Nucleus accumbens (tissue), 56 donors: ENCODE results near the gene MLH3.

Experiments
- DNase-seq, 56 donors: peaks; one replicate each; lab custom pipeline; 2025; lab: John Stamatoyannopoulos, UW

Gene MLH3

DNA sequence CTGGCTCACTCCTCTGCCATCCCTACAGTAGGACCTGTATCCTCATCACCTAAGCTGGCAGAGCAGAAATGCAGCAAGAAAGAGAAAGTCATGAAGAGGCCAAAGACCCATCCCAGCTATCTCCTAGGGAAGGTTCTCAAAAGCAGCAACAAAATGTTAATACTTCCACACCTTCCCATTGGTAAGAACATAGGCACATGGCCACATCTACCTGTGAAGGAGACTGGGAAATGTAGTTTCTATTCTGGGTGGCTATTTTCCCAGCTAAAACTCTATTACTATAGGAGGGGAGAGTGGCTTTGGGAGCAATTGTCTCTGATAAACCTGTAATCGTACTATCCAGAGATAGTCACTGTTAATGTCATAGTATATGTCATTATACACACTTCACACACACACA, 62.3 kb downstream of the MLH3 start:
- DNase-seq: no peak

DNA sequence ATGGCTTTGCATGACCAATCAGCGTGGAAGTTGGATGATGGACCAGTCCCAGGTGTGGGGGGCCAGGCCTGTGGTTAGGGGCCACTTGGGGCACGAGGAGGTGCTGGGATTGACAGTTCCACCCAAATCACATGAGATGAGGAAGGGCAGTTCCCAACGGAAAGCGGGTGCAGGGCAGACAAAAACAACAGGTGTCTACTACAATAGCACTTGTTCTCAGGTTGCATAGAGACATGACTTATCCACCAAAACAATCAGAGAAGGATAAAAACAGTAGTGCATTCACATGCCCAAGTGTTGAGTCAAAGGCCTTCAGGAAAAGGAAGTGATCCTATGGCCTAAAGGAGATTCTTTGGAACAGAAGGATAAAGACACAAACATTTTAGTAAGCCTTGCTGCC, 63.1 kb downstream of the MLH3 start:
- no peak for DNase-seq

DNA sequence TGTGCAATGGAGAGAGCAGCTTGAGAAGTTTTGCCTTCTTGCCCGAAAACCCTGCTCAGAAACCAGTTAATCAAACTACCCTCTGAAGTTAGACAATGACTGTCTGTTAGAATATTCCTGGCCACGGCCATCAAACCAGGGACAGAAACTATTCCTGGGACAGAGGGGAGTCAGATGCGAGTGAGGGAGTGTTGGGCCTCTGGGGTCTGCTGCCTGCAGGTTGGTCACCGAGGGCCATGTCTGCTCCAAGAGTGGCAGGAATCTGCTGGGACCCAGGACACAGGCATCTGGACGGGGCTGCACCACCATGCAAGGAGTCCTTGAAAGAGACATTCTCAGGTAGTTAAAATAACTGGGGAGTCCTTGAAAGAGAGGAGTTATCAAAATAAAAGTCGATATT, 65.5 kb downstream of the MLH3 start:
- DNase-seq: no peak

DNA sequence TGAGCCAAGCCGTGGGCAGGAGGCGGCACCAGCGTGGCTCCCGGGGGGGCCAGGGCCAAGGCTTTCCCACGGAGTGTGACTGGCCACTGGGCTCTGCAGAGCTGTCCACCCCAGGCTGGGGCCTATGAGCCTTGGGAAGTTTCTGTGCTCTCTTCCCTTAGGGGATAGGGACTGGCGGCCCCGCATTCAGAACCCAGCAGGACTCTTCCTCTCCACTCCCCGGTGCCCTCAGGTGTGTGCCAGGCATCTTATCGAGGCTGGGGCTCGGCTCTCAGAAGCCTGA, 66.3 kb downstream of the MLH3 start:
- no peak for DNase-seq

DNA sequence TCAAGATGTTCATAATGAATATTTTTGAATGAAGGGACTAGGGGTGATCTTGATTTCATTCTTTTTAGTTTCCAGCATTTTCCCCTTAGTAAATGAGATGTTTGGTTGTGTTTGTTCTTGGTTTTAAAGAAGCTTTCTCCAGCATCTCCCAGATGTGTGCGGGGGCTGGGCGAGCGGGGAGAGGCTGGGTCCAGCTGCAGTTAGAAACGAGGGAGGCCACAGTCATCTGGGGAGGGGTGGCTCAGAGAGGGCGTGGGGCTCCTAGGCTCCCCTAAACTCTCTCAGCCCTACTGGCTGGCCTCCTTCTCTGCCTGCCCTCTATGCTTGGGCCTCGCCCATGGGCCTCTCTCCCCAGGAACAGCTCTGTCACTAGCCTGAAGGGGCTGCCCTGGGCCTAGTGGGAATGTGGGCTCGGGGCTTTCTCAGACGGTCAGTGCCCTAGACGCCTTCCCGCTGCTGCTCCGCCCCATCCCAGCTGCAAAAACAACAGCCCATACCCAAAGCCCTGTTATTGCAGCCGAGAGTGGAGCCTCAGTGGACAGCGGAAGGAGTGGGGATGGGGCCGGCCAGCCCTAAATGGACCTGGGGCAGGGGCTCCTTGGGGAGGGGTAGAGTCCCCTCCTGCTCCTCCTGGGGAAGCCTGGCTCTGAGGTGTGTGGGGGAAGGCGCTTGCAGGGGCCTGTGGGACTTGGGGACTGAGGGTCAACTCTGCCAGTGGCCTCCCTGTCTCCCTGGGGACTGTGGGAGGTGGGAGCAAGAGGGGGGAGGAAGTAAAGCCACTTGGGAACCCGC, 66.8 kb downstream of the MLH3 start:
- DNase-seq: no peak

DNA sequence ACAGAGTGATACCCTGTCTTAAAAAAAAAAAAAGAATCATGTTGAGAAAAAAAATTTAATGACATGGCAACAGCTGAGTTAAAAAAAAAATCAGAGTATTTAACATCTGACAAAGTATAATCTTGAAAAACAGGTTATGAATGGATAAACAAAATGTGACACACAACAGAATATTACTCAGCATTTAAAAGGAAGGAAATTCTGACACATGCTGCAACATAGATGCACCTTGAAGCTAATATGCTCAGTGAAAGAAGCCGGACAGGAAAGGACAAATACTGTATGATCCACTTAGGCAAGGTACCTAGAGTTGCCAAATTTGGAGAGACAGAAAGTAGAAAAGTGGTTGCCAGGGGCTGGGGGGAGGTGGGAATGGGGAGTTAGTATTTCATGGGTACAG, 67.9 kb downstream of the MLH3 start:
- no peak for DNase-seq

DNA sequence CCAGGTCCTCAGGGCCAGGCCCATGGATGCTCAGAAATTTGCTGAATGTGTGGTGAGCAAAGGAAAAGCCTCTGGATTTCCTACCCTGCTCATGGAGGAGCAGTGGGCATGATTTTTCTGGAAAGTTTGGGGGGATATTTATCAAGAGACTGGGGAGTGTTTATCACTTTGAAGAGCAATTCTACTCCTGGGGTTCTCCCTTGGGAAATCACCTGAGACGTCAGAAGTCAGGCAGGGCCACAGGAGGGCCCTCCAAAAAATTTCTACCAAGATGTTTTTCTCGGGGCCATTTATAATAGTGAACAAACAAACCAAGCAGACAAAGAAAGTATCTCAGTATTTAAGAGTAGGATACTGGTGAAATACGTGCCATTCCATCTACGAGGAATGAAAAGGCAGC, 68.6 kb downstream of the MLH3 start:
- no peak for DNase-seq

DNA sequence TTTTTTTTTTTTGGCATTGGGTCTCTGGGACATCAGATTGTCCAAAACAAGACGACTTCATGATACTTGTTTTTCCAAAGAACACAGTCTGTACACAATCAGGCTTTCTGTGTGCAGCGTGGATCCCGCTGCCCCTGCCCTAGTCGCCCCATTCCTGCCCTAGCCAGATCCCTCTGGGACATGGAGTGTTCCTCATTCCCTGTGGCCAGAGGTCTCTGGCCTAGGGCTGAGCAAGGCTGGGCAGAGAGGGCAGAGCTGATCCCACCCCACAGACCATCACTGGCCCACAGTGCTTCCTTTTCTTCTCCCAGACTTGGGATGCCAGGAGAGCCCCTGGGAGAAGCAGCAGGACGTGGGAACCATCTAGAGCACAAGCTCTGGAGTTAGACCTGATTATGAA, 69.4 kb downstream of the MLH3 start:
- DNase-seq: no peak

DNA sequence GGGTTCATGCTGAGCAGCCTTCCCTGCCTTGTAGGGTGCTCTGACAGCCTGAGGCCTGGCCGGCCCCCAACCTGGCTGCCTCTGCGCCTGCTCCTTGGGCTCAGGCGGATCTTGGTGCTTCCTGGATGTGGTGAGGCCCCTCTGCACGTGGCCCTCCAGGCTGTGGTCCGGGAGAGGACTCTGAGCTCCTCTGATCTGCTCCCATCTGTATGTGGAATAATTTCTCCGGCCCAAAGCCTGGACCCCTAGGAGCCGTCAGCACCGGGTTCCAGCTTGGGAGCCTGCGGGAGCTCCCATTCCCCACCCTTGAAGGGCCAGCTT, 69.8 kb downstream of the MLH3 start:
- DNase-seq: no peak

DNA sequence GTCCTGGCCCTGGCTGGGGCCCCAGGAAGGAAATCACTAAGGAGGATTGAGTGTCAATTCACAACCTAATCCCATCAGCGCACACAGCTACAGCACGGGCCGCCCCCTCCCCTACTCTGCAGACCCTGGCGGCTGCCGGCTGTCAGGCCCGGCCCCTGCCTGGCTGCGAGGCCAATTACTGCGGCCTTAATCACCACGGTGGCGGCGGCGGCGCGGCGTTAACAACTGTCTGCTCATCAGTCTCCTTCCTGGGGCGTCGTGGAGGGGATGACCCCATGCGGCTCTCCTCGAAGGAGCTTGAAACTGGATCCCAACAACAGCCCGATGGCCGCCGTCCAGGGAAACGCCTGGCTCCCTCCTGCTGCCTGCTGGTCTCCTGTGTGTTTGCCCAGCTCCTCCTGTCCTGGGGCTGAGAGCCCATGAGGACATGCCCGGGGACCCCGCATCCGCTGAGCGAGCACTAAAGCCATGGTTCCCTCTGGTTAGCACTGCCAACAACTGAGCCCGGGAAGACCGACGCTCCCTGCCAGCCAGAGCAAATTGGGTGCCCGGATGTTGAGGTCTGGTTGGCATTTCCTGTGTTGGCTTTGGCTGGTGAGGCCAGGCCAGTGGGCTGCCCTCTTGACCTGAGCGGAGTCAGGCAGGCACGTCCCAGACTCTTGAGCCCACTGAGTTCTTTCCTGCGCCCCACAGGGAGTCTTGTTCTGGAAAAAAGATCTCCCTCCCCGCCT, 70.4 kb downstream of the MLH3 start:
- peak in 1 of 56 donors; percentile 15 for DNase-seq

DNA sequence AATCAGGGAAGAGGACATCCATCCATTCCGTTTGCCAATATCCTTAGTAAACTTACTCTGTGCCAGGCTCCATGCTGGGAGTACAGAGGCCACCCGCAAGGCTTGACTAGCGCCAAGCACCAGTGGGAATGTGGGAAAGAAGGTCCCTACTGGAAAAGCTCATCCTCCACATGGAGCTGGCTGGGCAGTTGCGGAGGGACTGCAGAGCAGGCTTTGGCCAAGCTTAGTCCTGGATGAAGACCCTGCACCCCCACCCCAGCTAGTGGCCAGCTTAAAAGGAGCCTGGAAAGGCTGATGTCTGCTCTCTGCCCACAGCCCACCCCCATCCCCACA, 70.9 kb downstream of the MLH3 start:
- no peak for DNase-seq

DNA sequence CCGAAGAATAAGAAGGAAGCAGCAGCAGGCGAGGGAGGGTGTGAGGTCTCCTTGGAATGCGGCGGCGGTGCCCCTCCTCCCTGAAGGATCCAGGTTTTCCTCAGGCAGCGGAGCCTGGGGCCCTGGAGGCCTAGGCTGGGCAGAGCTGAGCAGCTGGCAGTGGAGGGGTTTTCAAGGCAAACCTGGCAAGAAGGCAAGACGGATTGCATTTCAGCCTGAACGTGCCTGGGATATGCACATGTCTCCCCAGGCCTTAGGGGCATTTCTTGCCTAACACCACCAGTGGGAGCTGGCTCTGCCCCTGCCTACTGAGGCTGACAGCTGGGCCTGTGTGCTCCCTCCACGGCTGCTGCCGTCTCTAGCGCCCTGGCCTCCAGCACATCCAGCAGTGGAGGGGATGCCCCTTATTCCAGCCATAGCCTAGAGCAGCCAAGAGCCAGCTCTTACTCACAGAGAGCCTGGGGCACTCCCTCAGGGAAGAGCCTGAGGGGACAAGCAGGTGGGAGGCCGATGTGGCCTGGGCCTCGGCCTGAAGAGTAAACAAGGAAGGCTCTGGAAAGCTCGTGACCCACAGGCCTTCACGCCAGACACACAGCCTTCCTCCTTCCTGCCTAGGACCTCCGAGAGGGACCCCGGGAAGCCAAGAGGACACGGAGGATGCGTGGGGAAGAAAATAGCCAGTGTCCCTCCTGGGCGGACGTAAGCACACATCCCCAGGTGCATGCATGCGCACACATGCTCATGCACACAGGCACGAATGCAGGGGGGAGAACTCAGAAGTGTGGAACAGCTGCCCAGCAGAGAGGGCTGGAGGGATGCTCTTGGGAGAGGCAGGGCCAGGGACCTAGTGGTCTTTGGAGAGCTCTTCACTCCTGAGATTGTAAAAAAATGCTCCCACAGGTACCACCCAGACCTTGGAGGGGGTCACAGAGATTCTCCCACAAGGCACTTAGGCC, 71.5 kb downstream of the MLH3 start:
- no peak for DNase-seq

DNA sequence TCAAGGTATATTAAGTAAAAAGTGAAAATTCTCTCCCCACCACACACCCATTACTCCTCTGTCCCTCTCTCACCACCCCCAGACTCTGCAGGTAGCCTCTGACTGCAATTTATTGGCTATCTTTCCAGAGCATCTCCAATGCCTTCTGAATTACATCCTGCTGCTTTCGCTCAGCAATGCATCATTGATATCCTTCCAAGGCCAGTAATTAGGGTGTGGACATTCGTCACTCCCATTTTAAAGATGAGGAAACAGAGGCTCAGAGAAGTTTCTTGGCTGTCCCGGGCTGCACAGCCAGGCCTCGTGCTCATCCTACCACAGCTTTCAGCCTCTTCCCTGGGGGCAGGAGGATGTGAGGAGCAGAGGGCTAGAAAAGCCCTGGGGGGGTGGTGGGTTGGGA, 72.2 kb downstream of the MLH3 start:
- DNase-seq: no peak

DNA sequence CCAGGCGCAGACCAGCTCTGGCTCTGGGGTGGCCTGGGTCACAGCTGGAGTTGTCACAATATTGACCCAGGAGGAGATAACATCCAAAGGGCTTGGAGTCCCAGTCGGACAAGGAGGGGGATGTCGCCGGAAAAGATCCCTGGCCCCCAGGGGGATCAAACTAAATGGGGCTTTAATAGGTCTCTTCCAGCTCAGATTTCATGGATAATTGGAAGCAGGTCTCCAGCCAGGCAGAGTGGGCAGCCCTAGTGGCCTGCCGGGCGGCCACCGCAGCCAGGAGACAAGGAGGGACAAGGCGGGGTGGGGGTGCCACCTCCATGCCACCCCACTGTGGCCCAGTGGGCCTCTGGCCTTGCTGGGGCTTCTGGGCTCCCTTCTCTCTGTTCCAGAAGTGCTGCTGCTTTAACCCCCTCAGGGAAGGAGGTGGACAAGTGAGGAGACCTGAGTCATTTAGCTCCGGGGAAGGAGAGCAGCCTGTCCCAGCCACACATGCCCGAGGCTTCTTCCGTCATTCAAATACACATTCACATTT, 72.8 kb downstream of the MLH3 start:
- DNase-seq: no peak

DNA sequence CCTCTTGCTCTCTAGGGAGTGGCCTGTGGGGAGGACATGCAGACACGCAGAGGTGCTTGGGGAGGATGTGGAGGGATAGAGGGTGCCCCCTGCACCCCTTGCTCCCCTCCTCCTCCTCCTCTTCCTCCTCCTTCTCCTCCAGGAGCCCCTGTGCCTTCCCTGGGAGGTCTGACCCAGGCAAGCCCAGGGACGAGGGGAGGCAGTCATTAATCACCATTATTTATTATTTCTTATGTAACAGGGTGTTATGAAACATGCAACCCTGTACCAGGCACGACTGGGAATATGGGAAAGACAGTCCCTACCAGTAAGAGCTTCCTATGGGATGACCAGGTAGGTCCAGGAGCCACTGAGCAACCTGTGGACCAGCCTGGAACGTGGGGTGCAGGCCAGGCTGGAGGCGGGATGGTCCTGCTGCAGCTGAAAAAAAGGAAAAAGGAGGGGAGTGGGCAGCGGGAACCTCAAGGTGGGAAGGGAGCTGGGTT, 73.3 kb downstream of the MLH3 start:
- no peak for DNase-seq

DNA sequence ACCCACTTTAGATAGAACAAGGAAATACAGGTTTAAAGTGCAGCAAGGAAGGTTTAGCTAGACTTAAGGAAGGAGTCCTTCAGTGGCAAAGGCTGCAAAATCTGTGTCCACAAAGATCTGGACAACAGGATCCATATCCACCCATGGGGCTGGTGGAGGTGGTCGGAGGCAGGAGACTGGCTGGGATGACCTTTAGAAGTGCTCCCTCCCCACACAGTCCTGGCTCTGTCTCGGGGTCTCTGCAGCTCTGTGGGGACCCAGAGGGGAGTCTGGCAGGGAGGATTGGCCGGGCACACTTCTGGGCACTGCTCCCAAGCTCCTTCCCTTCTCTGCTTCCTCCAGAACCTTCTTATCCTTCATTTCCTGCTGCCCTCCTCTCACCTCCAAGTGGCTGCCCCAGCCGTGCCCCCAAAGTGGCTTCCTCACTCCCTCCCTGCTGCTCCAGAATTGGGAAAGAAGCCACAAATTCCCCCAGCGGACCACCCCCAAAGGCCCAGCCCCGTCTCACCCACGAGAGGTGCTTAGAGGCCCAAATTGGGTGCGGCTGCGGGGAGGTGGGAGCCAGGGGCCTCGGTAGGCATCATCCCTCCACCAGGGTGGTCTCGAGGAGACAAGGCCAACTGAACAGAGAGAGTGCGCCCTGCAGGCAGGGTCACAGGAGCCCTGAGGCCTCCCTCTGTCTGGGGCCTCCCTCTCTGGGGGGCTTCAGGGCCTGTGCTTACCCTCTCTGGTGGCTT, 73.9 kb downstream of the MLH3 start:
- DNase-seq: no peak

DNA sequence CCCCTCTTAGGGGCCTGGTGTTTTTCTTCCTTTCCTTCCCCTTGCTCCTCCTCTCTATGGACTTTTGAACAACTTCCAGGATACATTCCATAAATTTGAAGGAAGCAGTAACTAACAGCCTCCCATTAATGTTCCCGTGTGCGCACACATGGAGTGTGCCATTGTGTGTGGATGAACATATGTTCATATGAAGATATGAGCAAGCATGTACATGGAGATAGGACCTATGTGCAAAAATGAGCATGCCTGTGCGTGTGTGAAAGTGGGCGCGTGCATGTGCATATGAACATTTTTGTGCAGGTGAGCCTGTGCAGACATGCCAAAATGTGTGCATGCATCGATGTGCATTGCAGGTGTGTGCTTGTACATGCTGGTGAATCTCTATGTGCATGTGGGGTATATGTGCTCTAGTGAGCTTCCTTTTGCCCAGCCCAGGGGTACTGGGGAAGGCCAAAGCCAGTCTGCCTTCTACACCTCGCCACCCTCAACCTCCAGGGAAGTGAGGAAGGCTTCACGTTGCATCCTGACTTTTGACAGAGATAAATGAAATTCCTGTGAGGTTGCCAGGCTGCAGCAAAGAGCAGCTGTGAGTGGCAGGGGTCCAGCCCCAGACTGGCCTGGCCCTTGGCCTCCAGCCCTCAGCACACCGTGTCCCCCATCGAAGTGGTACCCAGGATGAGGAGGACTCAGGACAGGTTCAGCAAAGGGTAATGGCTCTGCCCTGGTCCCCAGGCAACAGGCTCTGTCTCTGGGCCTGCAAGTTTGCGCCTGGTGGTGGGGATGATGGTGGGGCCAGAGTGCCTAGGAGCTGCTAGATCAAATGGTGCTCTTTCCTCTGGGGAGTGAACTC, 74.8 kb downstream of the MLH3 start:
- DNase-seq: no peak

DNA sequence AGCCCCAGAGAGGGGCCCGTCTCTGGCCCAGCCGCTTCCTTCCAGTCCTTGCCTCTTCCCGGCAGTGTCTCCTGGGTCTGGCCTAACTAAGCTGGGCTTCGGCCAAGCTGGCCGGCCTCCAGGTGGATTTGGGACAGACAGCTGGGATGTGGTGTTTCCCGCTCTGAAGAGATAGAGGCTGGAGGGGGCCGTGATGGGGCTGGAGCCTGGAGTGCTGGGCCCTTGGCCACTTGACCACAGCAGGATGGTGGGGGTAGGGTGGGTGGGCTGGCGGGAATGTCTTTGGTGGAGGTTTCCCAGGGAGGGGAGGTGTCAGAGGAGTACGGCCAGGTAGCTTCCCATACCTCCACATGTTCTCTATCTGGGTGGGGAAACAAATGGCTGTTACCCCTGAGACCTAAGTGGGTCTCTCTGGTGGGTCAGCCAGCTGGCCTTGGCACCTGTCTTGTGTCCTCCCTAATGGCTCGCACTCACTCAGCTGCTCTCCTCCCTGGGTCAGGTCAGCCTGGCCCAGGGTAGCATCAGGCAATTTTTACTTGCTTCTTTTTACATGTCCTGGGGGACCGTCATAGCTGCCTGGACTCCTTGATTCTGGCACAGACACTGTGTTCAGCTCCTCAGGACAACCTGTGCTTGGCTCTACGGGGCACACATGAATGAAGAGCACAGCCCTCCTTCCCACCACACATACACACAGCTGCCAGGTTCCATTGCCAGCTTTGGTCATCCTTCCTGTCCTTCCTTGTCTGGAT, 76.0 kb downstream of the MLH3 start:
- no peak for DNase-seq
